ENCODE data around the gene PPP3R1. TPM values are rescaled to one million over a fixed set of nuclear protein-coding genes. Genes with fewer than 3 reads are reported as not detected.

The PPP3R1 gene
- total and polyA plus RNA-seq, 2 of the 4 experiments (the other 2 are of a cell fraction), result 9.1 to 17.3 TPM

DNA sequence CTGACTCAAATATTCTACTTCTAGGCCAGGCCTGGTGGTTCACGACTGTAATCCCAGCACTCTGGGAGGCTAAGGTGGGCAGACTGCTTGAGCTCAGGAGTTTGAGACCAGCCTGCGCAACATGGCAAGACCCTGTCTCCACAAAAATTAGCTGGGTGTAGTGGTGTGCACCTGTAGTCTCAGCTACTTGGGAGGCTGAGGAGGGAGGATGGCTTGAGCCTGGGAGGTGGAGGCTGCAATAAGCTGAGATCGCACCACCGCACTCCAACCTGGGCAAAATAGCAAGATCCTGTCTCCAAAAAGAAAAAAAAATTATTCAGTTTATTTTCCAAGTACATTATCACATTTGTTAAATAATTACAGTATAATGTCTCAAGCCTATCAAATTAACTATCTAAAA lies 7.3 kb downstream of the PPP3R1 start:
- peaks cover 10% of the 10 kb centered on the region for H3K36me3 ChIP-seq (ENCODE audit: control insufficient read depth, insufficient read depth, low read length)
- H3K14ac ChIP-seq (replicated peaks; ENCODE audit: low read depth, low read length), result no peak overlapping the region
- no peak overlapping the region for H3K9ac ChIP-seq (ENCODE audit: low read depth, low read length)
- BruUV-seq (replicated peaks), result no TSS peak
- H4K20me1 ChIP-seq (ENCODE audit: insufficient read depth, low read length), result peaks cover 90% of the 10 kb centered on the region
- no peak overlapping the region for H3K18ac ChIP-seq (ENCODE audit: low read depth, low read length)
- peaks cover 21% of the 10 kb centered on the region for H3K4me1 ChIP-seq (ENCODE audit: control insufficient read depth, insufficient read depth, low read length)
- CTCF ChIA-PET, result interaction anchor here (1.4 to 1.7 kb wide), 2 partner anchors 69 to 123 kb away, joined by 4 to 6 read pairs; no protein-coding TSS in a partner anchor
- H2AK9ac ChIP-seq (replicated peaks; ENCODE audit: low read depth, low read length, poor library complexity), result no peak overlapping the region
- H3K4me3 ChIP-seq (ENCODE audit: insufficient read depth, low read depth, low read length), result no peak overlapping the region
- dilution Hi-C loops (cut with HindIII; ENCODE audit: low sequenced_read_pairs, unreplicated experiment) (no loop called here), in situ Hi-C loops (cut with MboI; ENCODE audit: low sequenced_read_pairs) (loop anchor here (10.0 kb wide), 1 partner anchor 50 kb away; no protein-coding TSS in a partner anchor), intact Hi-C loops (cut with micrococcal nuclease) (no loop called here)
- no peak overlapping the region for H3K27ac ChIP-seq (ENCODE audit: insufficient read depth, low read length)
- no peak overlapping the region for H4K5ac ChIP-seq (ENCODE audit: low read depth, low read length)
- no peak overlapping the region for H3K56ac ChIP-seq (ENCODE audit: extremely low read depth, insufficient read depth, low read length)
- no peak overlapping the region for H2BK15ac ChIP-seq (ENCODE audit: low read depth, low read length)
- peaks cover 17% of the 10 kb centered on the region for H3K9me1 ChIP-seq (ENCODE audit: insufficient read depth, low read length)
- no peak overlapping the region for H3K4me2 ChIP-seq (ENCODE audit: low read depth, low read length)
- no peak overlapping the region for H4K8ac ChIP-seq (ENCODE audit: low read depth in 2 of 2, low read length in 2 of 2)
- H2BK5ac ChIP-seq (ENCODE audit: low read depth, low read length, poor library complexity, severe bottlenecking), result no peak overlapping the region
- POLR2A ChIA-PET (ENCODE audit: unreplicated experiment), result interaction anchor here (0.5 kb wide), 1 partner anchor 11 kb away, joined by 3 read pairs; no protein-coding TSS in a partner anchor
- H2AK5ac ChIP-seq (ENCODE audit: low read depth, low read length), result no peak overlapping the region
- H4K91ac ChIP-seq (ENCODE audit: insufficient read depth, low read depth, low read length), result no peak overlapping the region
- no peaks in the 10 kb centered on the region for H3K27me3 ChIP-seq (ENCODE audit: control insufficient read depth, insufficient read depth, low read length)
- no peaks in the 10 kb centered on the region for H3K9me3 ChIP-seq (ENCODE audit: control insufficient read depth, insufficient read depth, low read length)
- ATAC-seq (ENCODE audit: low read depth) (no peak), DNase-seq (no peak)
- H2BK120ac ChIP-seq (ENCODE audit: low read depth, low read length), result no peak overlapping the region
- peaks cover 0 to 50% of the 10 kb centered on the region in 2 experiments; a peak in 2 of 4 replicates for H3K79me1 ChIP-seq (ENCODE audit: low read depth in 1 of 2, low read length in 2 of 2)
- no peak overlapping the region for H2AFZ ChIP-seq (replicated peaks; ENCODE audit: low read length, poor library complexity)
- WGBS, 2 experiments (ENCODE audit: extremely low coverage in 2 of 2, insufficient read length in 1 of 2), result no CpG with 5 or more reads among the region's 4 CpGs
- TF ChIP-seq MAFK (IDR thresholded peaks at IDR 0.05; ENCODE audit: low read depth, low read length) (no peak), BHLHE40 (IDR thresholded peaks at IDR 0.05; ENCODE audit: low read depth, low read length) (no peak), SMC3 (IDR thresholded peaks at IDR 0.05; ENCODE audit: low read depth, low read length) (no peak)
- TF ChIP-seq, protein P1, sequence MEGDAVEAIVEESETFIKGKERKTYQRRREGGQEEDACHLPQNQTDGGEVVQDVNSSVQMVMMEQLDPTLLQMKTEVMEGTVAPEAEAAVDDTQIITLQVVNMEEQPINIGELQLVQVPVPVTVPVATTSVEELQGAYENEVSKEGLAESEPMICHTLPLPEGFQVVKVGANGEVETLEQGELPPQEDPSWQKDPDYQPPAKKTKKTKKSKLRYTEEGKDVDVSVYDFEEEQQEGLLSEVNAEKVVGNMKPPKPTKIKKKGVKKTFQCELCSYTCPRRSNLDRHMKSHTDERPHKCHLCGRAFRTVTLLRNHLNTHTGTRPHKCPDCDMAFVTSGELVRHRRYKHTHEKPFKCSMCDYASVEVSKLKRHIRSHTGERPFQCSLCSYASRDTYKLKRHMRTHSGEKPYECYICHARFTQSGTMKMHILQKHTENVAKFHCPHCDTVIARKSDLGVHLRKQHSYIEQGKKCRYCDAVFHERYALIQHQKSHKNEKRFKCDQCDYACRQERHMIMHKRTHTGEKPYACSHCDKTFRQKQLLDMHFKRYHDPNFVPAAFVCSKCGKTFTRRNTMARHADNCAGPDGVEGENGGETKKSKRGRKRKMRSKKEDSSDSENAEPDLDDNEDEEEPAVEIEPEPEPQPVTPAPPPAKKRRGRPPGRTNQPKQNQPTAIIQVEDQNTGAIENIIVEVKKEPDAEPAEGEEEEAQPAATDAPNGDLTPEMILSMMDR (conservative IDR thresholded peaks at IDR 0.05; ENCODE audit: low read depth, low read length), result no peak
- TF ChIP-seq, protein P2, sequence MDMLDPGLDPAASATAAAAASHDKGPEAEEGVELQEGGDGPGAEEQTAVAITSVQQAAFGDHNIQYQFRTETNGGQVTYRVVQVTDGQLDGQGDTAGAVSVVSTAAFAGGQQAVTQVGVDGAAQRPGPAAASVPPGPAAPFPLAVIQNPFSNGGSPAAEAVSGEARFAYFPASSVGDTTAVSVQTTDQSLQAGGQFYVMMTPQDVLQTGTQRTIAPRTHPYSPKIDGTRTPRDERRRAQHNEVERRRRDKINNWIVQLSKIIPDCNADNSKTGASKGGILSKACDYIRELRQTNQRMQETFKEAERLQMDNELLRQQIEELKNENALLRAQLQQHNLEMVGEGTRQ (IDR thresholded peaks at IDR 0.05; ENCODE audit: low read depth, low read length), result no peak
- H3K4ac ChIP-seq (ENCODE audit: low read depth, low read length), result no peak overlapping the region
- no peak overlapping the region for H3K23ac ChIP-seq (ENCODE audit: low read depth, low read length)
- no peak overlapping the region for H2BK20ac ChIP-seq (ENCODE audit: low read depth, low read length)
